Activated T-cell treated with anti-CD3 and anti-CD28 coated beads, Interleukin-2, amount 50 U/mL, for 24 hours (primary cell): Measurements from ENCODE around the gene DOC2A.

ENCODE experiments used
- DNase-seq: peaks from one replicate; pipeline ENCODE4 v3.0.0-alpha.2; 2020
- H3K27ac Mint-ChIP-seq: 2 replicates; pipeline ENCODE4 v1.8.0; 2020; ENCODE audit warnings: mild to moderate bottlenecking, mixed read lengths
- H3K27me3 Mint-ChIP-seq: 2 replicates; pipeline ENCODE4 v1.8.0; 2020; ENCODE audit warnings: mixed read lengths
- H3K36me3 Mint-ChIP-seq: 2 replicates; pipeline ENCODE4 v1.8.0; 2020; ENCODE audit warnings: low read depth, mixed read lengths
- H3K4me1 Mint-ChIP-seq: 2 replicates; pipeline ENCODE4 v1.8.0; 2020; ENCODE audit warnings: low read depth, mixed read lengths
- H3K4me3 Mint-ChIP-seq: 2 replicates; pipeline ENCODE4 v1.8.0; 2020; ENCODE audit warnings: mild to moderate bottlenecking, moderate library complexity, mixed read lengths
- H3K9me3 Mint-ChIP-seq: 2 replicates; pipeline ENCODE4 v1.8.0; 2020; ENCODE audit warnings: mixed read lengths

DOC2A gene

DNA sequence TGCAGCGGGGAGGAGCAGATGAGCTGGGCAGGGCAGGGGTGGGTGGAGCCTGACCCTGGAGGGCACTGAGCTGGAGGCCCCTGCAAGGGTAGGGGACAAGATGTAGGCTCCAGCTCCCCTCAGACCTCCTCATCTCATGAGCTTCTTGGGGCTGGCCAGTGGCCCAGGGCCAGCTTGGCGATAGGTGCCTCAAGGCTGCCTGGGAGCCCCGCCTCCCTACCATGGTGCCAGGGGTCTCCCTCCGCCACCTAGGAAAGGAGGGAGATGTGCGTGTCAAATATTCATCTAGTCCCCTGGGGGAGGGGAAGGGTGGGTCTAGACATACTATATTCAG lies 19.3 kb downstream of the DOC2A start:
- Mint-ChIP-seq H3K4me1 (peaks cover 20% of the 10 kb centered on the region), H3K27me3 (no peaks in the 10 kb centered on the region), H3K27ac (peak overlapping the region; percentile 29), H3K4me3 (no peak overlapping the region), H3K9me3 (no peaks in the 10 kb centered on the region), H3K36me3 (peaks cover 87% of the 10 kb centered on the region)
- DNase-seq, result no peak

DNA sequence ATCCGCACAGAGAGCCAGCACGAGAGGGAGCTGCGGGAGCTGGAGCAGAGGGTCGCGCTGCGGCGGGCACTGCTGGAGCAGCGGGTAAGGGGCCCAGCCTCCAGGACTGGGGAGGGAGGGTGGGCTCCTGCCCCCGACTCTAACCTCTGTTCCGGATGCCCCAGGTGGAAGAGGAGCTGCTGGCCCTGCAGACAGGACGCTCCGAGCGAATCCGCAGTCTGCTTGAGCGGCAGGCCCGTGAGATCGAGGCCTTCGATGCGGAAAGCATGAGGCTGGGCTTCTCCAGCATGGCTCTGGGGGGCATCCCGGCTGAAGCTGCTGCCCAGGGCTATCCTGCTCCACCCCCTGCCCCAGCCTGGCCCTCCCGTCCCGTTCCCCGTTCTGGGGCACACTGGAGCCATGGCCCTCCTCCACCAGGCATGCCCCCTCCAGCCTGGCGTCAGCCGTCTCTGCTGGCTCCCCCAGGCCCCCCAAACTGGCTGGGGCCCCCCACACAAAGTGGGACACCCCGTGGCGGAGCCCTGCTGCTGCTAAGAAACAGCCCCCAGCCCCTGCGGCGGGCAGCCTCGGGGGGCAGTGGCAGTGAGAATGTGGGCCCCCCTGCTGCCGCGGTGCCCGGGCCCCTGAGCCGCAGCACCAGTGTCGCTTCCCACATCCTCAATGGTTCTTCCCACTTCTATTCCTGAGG lies 19.8 kb downstream of the DOC2A start:
- Mint-ChIP-seq H3K27ac (no peak overlapping the region), H3K4me3 (no peak overlapping the region), H3K27me3 (no peaks in the 10 kb centered on the region), H3K4me1 (peaks cover 20% of the 10 kb centered on the region), H3K9me3 (no peaks in the 10 kb centered on the region), H3K36me3 (peaks cover 87% of the 10 kb centered on the region)
- no peak for DNase-seq

DNA sequence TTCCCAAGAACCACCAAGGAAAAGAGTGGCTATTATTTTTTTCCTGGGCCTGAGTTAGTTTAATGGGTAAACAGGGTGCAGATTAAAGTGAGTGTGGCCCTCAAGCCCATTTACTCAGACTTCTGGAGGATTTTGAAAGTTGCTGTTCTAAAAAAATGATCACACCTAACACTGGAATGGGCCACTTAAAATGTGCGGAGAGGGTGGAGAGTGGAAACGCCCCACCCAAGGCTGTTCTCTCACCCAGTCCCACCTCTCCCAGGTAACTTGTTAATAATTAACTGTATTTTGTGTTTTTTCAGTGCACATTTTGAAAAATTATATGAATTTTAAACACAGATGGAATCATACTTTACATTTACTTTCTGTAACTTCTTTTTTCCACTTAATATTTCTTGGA lies 20.8 kb downstream of the DOC2A start:
- no peaks in the 10 kb centered on the region for H3K27me3 Mint-ChIP-seq
- no peak overlapping the region for H3K27ac Mint-ChIP-seq
- H3K36me3 Mint-ChIP-seq, result peaks cover 88% of the 10 kb centered on the region
- H3K9me3 Mint-ChIP-seq, result no peaks in the 10 kb centered on the region
- H3K4me1 Mint-ChIP-seq, result peaks cover 14% of the 10 kb centered on the region
- H3K4me3 Mint-ChIP-seq, result no peak overlapping the region
- DNase-seq, result no peak

DNA sequence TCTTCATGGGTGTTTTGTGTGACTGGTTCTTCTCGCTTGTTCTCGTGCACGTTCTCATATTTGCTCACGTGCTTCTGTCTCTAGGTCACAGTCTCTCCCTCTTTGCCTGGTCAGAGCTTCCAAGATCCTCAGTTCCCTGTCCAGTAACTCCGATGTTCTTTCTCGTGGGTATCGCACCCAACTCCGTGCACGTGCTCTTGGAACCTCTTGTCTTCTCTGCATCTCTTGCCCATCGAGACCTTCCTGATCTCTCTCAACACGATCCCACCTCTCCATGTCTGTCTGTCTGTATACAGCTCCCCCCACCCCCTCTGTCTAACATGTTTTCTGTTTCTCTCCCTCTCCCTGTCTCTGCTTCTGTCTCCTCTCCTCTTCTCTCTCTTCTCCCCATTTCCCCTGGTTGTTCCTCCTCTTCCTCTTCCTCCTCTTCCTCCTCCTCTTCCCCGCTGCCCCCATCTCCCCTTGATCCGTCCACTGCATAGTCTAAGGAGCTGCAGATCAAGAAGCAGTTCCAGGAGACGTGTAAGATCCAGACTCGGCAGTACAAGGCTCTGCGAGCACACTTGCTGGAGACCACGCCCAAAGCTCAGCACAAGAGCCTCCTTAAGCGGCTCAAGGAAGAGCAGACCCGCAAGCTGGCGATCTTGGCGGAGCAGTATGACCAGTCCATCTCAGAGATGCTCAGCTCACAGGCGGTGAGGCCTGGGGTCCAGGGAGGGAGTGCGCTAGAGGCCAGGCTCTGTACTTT lies 21.5 kb downstream of the DOC2A start:
- H3K4me1 Mint-ChIP-seq, result peaks cover 7% of the 10 kb centered on the region
- no peak overlapping the region for H3K4me3 Mint-ChIP-seq
- peaks cover 88% of the 10 kb centered on the region for H3K36me3 Mint-ChIP-seq
- H3K27me3 Mint-ChIP-seq, result no peaks in the 10 kb centered on the region
- peak overlapping the region; percentile 26 for H3K27ac Mint-ChIP-seq
- DNase-seq, result no peak
- no peaks in the 10 kb centered on the region for H3K9me3 Mint-ChIP-seq

DNA sequence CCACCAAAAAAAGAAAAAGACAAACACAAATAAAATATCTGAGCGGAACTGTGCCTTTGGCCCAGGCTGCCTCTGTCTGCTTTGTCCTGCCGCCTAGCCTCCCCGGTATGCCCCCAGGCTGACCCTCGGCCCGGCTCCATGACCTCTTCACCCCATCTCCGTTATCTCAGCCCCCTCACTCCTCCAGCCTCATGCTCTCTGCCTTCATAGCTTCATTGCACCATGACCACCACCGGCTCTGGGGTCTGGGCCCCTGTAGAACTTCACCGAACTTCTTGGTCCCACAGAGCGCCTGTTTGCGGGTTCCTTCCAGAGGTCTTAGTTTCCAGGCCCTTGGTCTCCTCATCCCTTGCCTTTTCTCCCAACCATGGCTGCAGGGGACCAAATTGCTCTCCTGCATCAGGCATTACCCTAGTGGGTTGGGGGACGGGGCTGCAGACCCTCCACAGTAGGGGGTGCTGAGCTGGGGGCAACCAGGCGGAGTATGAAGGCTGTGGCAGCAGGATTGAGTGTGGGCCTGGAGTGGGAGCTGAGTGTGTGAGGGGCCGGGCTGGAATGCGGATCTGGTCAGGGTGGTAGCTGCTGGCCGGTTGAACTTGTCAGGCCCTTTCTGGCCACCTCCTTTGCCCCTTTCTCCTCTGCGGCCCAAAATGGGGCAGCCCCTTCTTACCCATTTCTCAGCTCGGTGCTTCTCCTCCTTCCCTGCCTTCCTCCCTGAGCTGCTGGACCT lies 22.3 kb downstream of the DOC2A start:
- no peaks in the 10 kb centered on the region for H3K4me1 Mint-ChIP-seq
- no peaks in the 10 kb centered on the region for H3K9me3 Mint-ChIP-seq
- no peaks in the 10 kb centered on the region for H3K27me3 Mint-ChIP-seq
- H3K36me3 Mint-ChIP-seq, result peaks cover 88% of the 10 kb centered on the region
- peak overlapping the region; percentile 55 for H3K27ac Mint-ChIP-seq
- DNase-seq, result no peak
- no peak overlapping the region for H3K4me3 Mint-ChIP-seq

DNA sequence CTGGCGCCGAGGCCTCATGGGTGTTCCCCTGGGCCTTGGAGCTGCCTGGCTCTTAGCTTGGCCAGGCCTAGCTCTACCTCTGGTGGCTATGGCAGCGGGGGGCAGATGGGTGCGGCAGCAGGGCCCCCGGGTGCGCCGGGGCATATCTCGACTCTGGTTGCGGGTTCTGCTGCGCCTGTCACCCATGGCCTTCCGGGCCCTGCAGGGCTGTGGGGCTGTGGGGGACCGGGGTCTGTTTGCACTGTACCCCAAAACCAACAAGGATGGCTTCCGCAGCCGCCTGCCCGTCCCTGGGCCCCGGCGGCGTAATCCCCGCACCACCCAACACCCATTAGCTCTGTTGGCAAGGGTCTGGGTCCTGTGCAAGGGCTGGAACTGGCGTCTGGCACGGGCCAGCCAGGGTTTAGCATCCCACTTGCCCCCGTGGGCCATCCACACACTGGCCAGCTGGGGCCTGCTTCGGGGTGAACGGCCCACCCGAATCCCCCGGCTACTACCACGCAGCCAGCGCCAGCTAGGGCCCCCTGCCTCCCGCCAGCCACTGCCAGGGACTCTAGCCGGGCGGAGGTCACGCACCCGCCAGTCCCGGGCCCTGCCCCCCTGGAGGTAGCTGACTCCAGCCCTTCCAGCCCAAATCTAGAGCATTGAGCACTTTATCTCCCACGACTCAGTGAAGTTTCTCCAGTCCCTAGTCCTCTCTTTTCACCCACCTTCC lies 23.3 kb downstream of the DOC2A start:
- peaks cover 88% of the 10 kb centered on the region for H3K36me3 Mint-ChIP-seq

DNA sequence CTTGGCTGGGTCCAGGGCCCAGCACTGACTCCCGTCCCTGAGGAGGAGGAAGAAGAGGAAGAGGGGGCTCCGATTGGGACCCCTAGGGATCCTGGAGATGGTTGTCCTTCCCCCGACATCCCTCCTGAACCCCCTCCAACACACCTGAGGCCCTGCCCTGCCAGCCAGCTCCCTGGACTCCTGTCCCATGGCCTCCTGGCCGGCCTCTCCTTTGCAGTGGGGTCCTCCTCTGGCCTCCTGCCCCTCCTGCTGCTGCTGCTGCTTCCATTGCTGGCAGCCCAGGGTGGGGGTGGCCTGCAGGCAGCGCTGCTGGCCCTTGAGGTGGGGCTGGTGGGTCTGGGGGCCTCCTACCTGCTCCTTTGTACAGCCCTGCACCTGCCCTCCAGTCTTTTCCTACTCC lies 23.9 kb downstream of the DOC2A start:
- H3K9me3 Mint-ChIP-seq, result no peaks in the 10 kb centered on the region
- peaks cover 88% of the 10 kb centered on the region for H3K36me3 Mint-ChIP-seq
- no peak overlapping the region for H3K4me3 Mint-ChIP-seq
- no peaks in the 10 kb centered on the region for H3K4me1 Mint-ChIP-seq
- DNase-seq, result no peak
- no peak overlapping the region for H3K27ac Mint-ChIP-seq
- no peaks in the 10 kb centered on the region for H3K27me3 Mint-ChIP-seq

More for the DNA sequence above, 23.3 kb downstream of the DOC2A start:
- no peaks in the 10 kb centered on the region for H3K9me3 Mint-ChIP-seq
- no peaks in the 10 kb centered on the region for H3K27me3 Mint-ChIP-seq
- no peak overlapping the region for H3K4me3 Mint-ChIP-seq
- DNase-seq, result no peak
- no peaks in the 10 kb centered on the region for H3K4me1 Mint-ChIP-seq
- H3K27ac Mint-ChIP-seq, result peak overlapping the region; percentile 10

DNA sequence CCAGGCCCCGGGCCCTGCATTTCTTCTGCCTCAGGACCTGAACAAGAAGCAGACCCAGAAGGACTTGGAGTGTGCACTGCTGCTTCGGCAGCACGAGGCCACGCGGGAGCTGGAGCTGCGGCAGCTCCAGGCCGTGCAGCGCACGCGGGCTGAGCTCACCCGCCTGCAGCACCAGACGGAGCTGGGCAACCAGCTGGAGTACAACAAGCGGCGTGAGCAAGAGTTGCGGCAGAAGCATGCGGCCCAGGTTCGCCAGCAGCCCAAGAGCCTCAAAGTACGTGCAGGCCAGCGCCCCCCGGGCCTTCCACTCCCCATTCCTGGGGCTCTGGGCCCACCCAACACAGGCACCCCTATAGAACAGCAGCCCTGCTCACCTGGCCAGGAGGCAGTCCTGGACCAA lies 24.6 kb downstream of the DOC2A start:
- Mint-ChIP-seq H3K4me1 (no peaks in the 10 kb centered on the region), H3K36me3 (peaks cover 89% of the 10 kb centered on the region), H3K27ac (no peak overlapping the region), H3K27me3 (no peaks in the 10 kb centered on the region), H3K9me3 (no peaks in the 10 kb centered on the region), H3K4me3 (no peak overlapping the region)
- no peak for DNase-seq

DNA sequence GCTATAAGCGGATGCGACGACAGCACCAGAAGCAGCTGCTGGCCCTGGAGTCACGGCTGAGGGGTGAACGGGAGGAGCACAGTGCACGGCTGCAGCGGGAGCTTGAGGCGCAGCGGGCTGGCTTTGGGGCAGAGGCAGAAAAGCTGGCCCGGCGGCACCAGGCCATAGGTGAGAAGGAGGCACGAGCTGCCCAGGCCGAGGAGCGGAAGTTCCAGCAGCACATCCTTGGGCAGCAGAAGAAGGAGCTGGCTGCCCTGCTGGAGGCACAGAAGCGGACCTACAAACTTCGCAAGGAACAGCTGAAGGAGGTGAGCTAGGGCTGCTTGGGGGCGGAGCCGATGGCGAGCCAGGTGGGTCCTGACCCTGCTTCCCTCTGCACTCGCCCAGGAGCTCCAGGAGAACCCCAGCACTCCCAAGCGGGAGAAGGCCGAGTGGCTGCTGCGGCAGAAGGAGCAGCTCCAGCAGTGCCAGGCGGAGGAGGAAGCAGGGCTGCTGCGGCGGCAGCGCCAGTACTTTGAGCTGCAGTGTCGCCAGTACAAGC lies 25.5 kb downstream of the DOC2A start:
- Mint-ChIP-seq H3K9me3 (no peaks in the 10 kb centered on the region), H3K36me3 (peaks cover 93% of the 10 kb centered on the region), H3K27me3 (no peaks in the 10 kb centered on the region)

DNA sequence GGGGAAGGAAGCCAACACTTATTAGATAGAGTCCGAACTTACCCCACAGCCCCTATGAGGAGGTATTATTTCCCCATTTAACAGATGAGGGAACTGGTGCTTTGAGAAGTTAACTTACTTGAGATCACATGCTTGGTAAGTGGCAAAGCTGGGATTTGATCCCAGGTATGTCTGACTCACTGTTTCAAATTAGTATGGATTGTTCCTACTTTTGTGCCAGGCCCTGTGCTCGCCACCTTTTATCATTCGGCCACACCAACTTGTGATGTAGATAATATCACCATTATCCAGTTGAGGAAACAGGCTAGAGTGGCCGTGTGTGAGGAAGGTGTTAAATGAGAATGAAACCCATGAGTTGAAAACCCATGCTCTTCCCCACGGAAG lies 26.1 kb downstream of the DOC2A start:
- Mint-ChIP-seq H3K9me3 (no peaks in the 10 kb centered on the region), H3K27ac (no peak overlapping the region), H3K4me3 (no peak overlapping the region), H3K27me3 (no peaks in the 10 kb centered on the region), H3K36me3 (peaks cover 93% of the 10 kb centered on the region), H3K4me1 (no peaks in the 10 kb centered on the region)
- DNase-seq, result no peak

More for the DNA sequence above, 25.5 kb downstream of the DOC2A start:
- H3K27ac Mint-ChIP-seq, result no peak overlapping the region
- H3K4me3 Mint-ChIP-seq, result no peak overlapping the region
- no peaks in the 10 kb centered on the region for H3K4me1 Mint-ChIP-seq
- DNase-seq, result no peak

DNA sequence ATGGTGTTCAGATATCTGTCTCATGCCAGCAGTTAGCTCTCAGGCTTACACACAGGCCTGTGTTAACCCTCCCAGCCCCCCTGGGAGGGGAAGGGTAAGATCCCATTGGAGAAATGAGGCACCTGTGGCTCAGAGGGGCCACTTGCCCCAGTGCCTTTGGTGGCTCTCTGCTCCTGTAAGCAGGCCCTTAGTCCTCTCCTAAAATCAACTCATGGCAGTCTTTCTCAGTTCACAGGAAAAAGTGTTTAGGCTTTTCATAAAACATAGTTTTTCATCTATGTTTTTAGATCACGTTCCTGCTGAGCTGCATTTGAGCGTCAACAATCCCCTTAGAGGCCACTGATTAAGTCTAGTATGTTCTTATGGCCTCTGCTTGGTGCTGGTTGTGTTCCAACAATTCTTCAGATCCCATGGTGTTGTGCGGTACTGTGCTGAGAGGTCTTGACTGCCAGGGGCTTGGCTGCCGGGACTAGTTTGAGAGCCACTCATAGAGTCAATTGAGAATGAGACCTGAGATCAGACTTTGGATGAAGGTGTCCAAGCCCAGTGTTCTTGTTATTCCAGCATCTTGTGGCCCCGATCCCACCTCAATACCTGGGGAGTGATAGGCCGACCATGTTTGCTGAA lies 26.6 kb downstream of the DOC2A start:
- no peaks in the 10 kb centered on the region for H3K27me3 Mint-ChIP-seq
- H3K36me3 Mint-ChIP-seq, result peaks cover 93% of the 10 kb centered on the region
- DNase-seq, result no peak
- no peaks in the 10 kb centered on the region for H3K9me3 Mint-ChIP-seq
- no peaks in the 10 kb centered on the region for H3K4me1 Mint-ChIP-seq
- no peak overlapping the region for H3K4me3 Mint-ChIP-seq
- H3K27ac Mint-ChIP-seq, result no peak overlapping the region

DNA sequence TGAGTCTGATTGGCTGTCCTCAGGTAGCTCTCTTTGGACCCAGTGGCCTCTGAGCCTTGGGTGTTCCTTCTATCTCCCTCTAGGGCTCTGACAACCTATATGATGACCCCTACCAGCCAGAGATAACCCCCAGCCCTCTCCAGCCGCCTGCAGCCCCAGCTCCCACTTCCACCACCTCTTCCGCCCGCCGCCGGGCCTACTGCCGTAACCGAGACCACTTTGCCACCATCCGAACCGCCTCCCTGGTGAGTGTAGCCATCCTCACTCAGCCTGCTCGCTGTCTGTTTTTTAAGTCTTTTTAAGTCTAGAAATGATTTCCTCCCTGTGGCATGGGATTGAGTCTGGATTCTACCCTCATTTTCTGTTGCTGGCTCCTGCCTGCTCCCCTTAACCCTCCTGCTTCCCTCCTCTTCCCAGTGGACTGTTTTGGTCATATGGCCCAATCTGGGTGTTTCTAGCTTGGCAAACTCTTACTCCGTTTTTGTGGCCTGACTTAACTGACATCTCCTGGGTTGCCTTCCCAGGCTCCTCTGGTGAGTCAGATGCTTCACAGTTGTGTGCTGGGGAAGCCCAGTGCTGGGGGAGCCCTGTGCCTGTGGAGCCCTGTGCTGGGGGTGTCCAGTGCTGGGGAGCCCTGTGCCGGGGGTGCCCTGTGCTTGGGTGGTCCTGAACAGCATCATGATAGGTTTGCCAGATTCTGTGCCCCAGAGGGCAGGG lies 27.2 kb downstream of the DOC2A start:
- Mint-ChIP-seq H3K4me1 (no peaks in the 10 kb centered on the region), H3K4me3 (no peak overlapping the region), H3K9me3 (no peaks in the 10 kb centered on the region), H3K27ac (no peak overlapping the region), H3K27me3 (no peaks in the 10 kb centered on the region), H3K36me3 (peaks cover 94% of the 10 kb centered on the region)
- DNase-seq, result no peak

DNA sequence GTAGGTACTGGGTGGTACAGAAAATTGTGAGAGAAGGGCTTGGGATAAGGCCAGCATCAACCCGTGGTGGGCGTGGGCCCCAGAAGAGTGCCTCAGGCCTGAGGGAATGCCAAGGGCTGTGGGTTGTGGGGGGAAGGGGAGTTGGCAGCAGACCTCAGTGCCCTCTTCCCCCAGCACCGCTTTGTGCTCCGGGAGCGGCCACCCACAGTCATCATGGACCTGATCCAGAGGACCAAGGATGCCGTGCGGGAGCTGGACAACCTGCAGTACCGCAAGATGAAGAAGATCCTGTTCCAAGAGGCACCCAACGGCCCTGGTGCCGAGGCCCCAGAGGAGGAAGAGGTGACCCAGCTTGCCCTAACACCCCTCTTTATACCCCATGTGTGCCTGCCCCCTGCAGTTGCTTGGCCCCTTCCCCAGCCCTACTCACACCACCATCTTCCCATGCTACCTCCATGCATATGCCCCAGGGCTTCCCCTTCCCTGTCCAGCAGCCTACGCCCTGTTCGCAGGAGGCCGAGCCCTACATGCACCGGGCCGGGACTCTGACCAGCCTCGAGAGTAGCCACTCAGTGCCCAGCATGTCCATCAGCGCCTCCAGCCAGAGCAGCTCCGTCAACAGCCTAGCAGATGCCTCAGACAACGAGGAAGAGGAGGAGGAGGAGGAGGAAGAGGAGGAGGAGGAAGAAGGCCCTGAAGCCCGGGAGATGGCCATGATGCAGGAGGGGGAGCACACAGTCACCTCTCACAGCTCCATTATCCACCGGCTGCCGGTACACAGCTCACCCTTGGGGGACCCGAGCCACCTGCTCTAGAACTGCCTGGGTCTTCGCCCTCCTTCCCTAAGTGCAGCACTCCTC lies 28.0 kb downstream of the DOC2A start:
- no peaks in the 10 kb centered on the region for H3K9me3 Mint-ChIP-seq
- H3K4me1 Mint-ChIP-seq, result no peaks in the 10 kb centered on the region
- no peak overlapping the region for H3K4me3 Mint-ChIP-seq
- no peaks in the 10 kb centered on the region for H3K27me3 Mint-ChIP-seq
- H3K36me3 Mint-ChIP-seq, result peaks cover 94% of the 10 kb centered on the region
- H3K27ac Mint-ChIP-seq, result no peak overlapping the region
- DNase-seq, result no peak
